Ishikawa (cell line): ENCODE measurements around the gene PEAK3.

Experiments used
- CEBPB ChIP-seq: IDR thresholded peaks from 2 replicates; pipeline ENCODE4 v1.6.1; 2012
- CREB1 ChIP-seq: IDR thresholded peaks from 2 replicates; pipeline ENCODE4 v1.6.1; 2012; ENCODE audit warnings: low read depth
- EP300 ChIP-seq: IDR thresholded peaks from 2 replicates; pipeline ENCODE4 v1.6.1; 2012; ENCODE audit warnings: borderline replicate concordance
- FOXM1 ChIP-seq: IDR thresholded peaks from 2 replicates; pipeline ENCODE4 v1.6.1; 2012; ENCODE audit warnings: low read depth, borderline replicate concordance
- MAX ChIP-seq: IDR thresholded peaks from 2 replicates; pipeline ENCODE4 v1.6.1; 2012
- NFIC ChIP-seq: IDR thresholded peaks from 2 replicates; pipeline ENCODE4 v1.6.1; 2012
- RAD21 ChIP-seq: IDR thresholded peaks from 2 replicates; pipeline ENCODE4 v1.6.1; 2012; ENCODE audit warnings: low read depth
- REST ChIP-seq: IDR thresholded peaks from 2 replicates; pipeline ENCODE4 v1.6.1; 2012; ENCODE audit warnings: low read depth, mild to moderate bottlenecking
- TAF1 ChIP-seq: IDR thresholded peaks from 2 replicates; pipeline ENCODE4 v1.6.1; 2012; ENCODE audit warnings: low read depth, mild to moderate bottlenecking
- TCF12 ChIP-seq: IDR thresholded peaks from 2 replicates; pipeline ENCODE4 v1.6.1; 2012; ENCODE audit warnings: low read depth
- USF1 ChIP-seq: IDR thresholded peaks from 2 replicates; pipeline ENCODE4 v1.6.1; 2012
- YY1 ChIP-seq: IDR thresholded peaks from 2 replicates; pipeline ENCODE4 v1.6.1; 2012; ENCODE audit warnings: low read depth
- ZBTB7A ChIP-seq: IDR thresholded peaks from 2 replicates; pipeline ENCODE4 v1.6.1; 2012; ENCODE audit warnings: low read depth

GRCh38 chr19:2327773-2328400 lies 45.9 kb upstream of the PEAK3 start:
- TF ChIP-seq YY1, result peak; percentile 64
- no peak for TF ChIP-seq REST
- no peak for TF ChIP-seq NFIC
- TF ChIP-seq CEBPB, result no peak
- TF ChIP-seq MAX, result no peak
- TF ChIP-seq TAF1, result no peak
- no peak for TF ChIP-seq EP300
- no peak for TF ChIP-seq RAD21
- no peak; the same call in 1 of the 2 replicates for TF ChIP-seq CREB1
- 0 out of 2 replicates have a peak, but pooled peaks have one; percentile 17 for TF ChIP-seq ZBTB7A
- no peak for TF ChIP-seq FOXM1
- no peak for TF ChIP-seq USF1
- TF ChIP-seq TCF12, result no peak
